NCI-H1092 (cell line): Measurements from ENCODE around the gene CMSS1.

Experiments
- DNase-seq: peaks from one replicate; lab custom pipeline; 2025; lab: John Stamatoyannopoulos, UW

CMSS1 gene

DNA sequence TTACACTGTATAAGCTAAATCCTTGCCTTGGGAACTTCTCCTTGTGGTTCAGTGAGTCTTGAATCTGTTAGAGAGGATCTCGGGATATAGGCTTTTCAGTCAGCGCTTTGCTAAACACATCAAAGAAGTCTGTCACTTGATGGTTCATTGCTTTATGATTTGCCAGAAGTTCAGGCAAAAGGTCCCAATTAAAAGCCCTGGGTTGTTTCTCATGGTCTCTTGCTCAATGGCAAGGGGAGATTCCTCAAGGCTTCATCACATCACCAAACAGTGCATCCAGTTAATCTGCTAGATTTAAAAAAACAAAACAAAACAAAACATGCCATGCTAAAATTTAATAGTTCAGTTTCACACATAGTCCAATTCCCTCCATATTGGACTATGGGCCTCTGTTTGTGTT lies 181.9 kb downstream of the CMSS1 start:
- no peak for DNase-seq

DNA sequence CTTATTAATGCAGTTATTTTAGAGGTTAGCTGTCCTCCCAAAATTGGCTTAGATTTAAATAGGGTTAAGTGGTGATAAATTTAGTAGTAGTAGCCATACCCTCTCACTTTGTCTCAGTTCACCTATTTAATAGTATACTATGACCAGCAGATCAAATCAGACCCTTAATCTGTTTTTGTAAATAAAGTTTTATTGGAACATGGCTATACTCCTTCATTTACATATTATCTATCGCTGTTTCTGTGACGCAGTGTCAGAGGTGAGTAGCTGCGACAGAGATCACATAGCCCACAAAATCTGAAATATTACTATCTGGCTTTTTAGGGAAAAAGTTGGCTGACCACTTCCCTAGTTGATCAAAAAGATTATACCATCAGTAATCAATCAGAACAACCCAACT lies 183.4 kb downstream of the CMSS1 start:
- no peak for DNase-seq

DNA sequence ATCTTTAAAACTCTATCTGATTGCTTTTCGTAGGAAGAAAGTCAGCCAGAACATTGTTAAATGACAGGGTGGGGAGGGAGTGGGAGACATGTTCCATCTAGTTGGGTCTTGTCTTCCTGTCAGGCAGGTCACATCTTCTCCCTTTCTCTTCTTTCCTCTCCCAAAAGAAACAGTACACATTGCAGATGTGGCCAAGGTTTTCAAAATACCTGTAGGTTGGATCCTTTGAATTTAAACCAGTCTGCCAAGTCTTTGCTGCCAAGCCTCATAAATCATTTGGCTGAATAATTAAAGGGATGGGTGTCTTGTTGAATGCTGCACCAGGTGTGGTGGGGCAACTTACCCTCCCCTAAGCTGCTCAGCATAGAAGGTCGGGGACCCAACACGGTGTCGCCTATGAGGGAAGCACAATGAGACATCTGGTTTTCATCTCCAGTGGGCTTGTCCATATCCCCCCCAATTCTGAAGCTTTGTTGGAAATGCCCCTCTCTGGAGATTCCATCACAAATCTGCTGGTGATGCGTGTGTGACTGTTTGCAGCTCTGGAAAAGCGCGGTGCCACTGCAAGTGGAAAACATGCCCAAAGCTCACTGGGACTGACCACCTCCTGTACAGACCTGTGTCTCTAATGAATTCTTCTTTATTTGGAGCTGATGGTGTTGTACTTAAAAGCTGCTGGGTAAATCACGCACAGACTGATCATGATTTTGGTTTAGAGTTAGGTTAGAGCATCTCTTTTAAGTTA lies 184.0 kb downstream of the CMSS1 start:
- DNase-seq, result no peak

GRCh38 chr3:100002599-100003350 lies 185.1 kb downstream of the CMSS1 start:
- no peak for DNase-seq

DNA sequence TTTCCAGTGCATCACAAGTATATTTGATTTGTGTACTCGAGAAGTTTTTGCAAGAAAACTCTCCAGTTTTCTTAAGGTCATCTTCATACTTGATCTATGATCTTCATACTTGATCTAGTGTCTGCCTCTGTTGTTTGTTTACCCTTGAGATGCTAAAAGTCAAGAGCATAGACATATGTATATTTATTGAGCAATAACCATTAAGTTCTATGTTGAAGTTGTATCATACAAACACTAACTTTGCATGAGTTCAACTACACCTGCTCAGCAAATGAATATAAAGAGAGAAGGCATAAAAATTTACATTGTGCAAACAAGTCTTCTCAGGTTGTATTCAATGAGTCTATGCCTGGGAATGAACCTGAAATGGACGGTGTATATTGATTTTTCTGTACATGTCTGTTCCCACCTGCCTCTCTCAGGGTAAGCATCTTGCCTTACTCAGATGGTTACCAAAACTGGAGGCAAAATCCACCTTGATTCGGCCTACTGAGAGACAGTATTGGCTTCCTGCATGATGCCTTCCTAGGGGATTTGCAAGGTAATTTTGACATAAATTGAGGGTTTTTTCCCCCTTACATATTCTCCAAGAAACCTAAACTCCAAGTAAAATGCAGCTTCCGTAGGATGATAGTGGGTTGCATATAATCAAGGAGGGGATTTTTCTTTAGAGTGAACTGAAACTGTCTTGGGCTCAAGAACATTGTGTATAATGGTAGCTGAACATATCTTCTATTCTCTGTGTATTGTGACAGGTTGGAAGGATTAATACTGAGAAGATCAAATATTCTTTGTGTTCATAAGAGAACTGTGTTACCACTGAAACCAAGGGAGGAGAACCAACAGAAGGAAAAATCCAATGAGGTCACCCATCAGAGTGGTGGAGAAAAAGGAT lies 186.2 kb downstream of the CMSS1 start:
- no peak for DNase-seq

DNA sequence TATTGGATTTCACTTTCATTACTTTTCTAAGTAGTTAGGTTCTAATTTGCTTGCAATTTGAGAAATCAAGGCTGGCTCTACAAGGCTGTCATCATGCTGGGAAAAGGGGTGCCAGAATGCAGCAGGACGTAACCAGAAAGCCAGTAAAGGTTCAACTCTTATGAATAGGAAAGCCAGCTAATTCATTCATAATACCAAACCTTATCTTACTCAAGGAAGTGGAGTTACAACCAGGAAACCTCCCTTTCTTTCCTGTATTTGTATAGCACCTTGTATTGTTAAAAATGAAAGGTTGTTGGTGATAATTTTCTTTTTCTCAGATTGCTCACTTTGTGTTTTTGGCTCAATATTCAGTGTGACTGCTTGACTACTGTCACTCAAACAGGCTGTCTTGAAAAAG lies 187.3 kb downstream of the CMSS1 start:
- DNase-seq, result no peak

- no peak for DNase-seq
These were observed 188.2 kb downstream of the CMSS1 start for GRCh38 chr3:100005665-100006393.

DNA sequence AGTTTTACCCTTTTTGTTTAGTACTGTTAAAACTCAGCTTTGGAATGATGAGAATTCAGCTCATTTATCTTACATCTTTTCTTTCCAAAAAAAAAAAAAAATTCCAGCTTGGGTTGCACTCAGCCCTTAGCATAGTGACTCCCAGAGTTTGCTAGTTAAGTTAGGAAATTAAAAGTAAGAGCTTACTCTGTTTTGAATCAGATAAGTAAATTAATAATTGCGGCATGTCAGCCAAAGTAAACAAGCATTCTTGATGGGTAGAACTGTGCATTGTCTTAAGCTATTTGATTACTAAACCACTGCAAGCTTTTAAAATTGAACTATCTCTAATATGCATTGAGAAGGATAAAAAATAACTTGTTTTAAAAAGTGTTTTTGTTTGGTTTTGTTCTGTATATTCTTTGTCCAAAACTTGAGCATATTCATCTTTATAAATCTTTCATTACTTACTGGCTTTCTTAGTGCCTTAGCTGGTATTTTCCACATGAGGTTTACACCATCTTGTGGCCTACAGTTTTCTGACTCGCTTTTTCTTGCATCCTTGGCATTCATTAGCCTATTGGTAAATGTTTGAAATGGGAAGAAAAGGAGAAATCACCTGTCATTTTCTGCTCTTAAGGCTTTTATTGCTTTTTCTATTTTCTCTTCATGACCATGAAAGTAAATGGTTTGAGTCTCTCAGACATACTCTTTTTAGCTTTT lies 189.1 kb downstream of the CMSS1 start:
- no peak for DNase-seq

DNA sequence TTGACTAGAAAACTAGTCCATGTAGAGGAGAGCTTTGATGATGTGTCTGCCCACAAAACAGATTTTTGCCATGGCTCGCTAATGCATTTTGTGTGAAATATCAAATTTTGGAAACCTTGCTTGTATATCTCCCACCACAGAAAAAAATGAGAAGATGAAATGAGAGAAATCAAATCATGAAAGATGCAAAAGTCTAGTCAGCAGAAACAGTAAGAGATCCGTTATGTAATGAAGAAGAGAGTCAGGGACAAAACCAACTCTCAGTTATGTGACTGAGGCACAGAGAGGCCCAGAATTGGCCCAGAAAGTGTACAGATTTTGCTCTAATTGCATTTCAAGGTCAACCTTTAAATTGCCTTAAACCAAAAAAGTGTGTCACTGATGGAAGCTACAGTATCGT lies 189.7 kb downstream of the CMSS1 start:
- no peak for DNase-seq

GRCh38 chr3:100008081-100008698 lies 190.5 kb downstream of the CMSS1 start:
- no peak for DNase-seq

- DNase-seq, result no peak
These were observed 191.8 kb downstream of the CMSS1 start for GRCh38 chr3:100009276-100010086.

DNA sequence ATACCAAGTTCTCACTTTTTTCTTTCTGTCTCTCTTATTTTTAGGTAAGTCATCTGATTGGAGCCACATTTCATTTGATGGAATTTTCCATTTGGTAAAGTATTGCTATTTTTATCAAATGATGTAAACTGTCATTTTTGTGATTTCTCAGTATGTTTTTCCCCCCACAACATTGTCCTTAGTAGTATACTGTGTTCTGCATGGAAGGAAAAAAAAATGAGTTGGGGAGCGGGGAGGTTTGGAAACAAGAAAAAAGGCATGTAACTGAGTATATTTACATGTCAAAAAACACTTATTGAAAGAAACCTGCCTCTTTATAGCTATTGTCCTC lies 192.4 kb downstream of the CMSS1 start:
- no peak for DNase-seq

GRCh38 chr3:100018806-100019205 lies 201.1 kb downstream of the CMSS1 start:
- no peak for DNase-seq

DNA sequence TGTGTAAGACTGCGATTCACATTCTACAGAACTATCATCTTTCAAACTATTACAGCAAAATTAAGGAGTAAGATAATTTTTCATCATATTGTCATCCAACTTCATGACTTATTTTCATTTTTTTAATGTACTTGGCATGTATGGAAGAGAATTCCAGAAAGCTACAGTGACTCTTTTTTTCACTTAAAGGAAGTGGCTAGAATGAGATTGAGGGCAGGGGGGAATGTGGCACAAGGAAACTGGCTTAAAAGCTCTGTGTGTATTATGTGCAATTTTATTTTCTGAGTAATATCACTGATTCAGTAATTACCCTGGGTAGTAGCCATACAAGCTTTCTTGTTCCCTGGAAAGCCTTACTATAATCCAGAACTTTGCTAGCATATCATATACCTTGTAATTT lies 202.1 kb downstream of the CMSS1 start:
- no peak for DNase-seq

DNA sequence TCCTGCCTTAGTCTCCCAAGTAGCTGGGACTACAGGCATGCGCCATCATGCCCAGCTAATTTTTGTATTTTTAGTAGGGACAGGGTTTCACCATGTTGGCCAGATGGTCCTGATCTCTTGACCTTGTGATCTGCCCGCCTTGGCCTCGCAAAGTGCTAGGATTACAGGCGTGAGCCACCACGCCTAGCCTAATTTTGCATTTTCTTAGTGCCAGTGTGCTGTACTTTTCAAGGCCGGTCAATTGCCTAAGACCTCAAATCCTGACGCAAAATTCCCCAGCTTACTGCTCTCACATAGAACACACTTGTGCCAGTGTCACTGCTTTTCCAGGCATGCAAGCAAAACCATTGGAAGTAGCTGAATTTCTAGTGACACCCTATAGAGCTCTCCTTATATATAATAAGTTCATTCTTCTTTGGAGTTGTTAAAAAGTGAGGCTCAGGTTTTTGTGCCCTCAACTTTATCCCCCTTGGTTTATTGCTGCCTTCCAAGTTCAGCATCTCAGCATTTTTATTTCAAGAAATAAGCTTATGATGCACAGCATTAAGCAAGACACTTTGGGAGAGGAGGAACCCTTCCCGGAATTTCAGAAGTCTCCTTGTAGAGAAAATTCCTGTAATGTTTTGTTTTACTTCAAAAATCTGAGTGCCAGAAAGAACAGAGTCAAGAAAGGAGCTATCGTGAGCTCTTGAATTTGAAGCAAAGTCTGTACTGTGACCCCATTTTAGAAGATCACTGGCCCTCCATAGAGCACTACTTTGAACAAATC lies 203.4 kb downstream of the CMSS1 start:
- no peak for DNase-seq

GRCh38 chr3:100022506-100022905 lies 204.8 kb downstream of the CMSS1 start:
- no peak for DNase-seq

- DNase-seq, result no peak
These were observed 205.5 kb downstream of the CMSS1 start for GRCh38 chr3:100023150-100023549.

DNA sequence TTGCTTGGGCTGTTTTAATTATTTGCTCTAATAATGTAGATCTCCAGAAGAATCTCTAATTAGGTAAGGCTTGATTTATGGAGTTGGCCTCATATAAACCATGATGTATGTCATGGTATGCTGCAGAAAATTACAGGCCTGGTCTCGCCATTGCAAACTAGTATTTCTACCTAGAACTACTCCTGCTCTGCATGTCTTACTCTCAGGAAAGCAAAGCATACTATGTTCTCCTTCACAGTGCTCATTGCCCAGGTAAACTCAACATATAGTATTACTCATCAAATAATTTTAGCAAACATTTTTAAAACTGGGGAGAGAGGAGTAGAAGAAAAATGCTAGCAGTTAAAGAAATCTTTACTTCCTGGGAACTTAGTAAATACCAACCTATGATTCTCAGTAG lies 205.9 kb downstream of the CMSS1 start:
- DNase-seq, result no peak
